PC-9 (cell line): ENCODE results near the gene CFAP251. TPM values are rescaled to one million over a fixed set of nuclear protein-coding genes. Genes with fewer than 3 reads are reported as not detected.

Experiments
- BruUV-seq: library from RNA; stranded (reverse); fragments of 400-500 nt; replicated peaks from 2 replicates; lab custom pipeline; 2021; lab: Mats Ljungman, UMichigan
- CTCF ChIA-PET: fragments of 300-600 bp; sonication (Branson Sonifier 250); formaldehyde crosslinking; loops from one replicate; lab custom pipeline; 2022; ENCODE audit warnings: antibody characterized with exemption; lab: Charles Lee
- POLR2A ChIA-PET: fragments of 300-600 bp; sonication (Branson Sonifier 250); formaldehyde crosslinking; loops from one replicate; lab custom pipeline; 2022; ENCODE audit warnings: antibody characterized with exemption; ENCODE audit not compliant: unreplicated experiment; lab: Charles Lee
- DNase-seq, 2 experiments: peaks; one replicate each; pipeline versions ENCODE4 v3.0.0 to v3.0.0-alpha.2; 2015 to 2022; ENCODE audit warnings: mixed read lengths in 1 of 2
- H2AFZ ChIP-seq: fragments of 200-600 bp; sonication (generic); 2 replicates; pipeline ENCODE4 v1.8.1; 2017; ENCODE audit warnings: antibody characterized with exemption
- H3F3A ChIP-seq: fragments of 200-600 bp; sonication (generic); 2 replicates; pipeline ENCODE4 v1.8.1; 2017; ENCODE audit warnings: antibody characterized with exemption, mild to moderate bottlenecking, low read depth; ENCODE audit not compliant: insufficient read depth
- H3K27ac ChIP-seq: fragments of 200-600 bp; sonication (generic); 2 replicates; pipeline ENCODE4 v1.6.1; 2016; ENCODE audit warnings: mixed run types
- H3K27me3 ChIP-seq: fragments of 200-600 bp; sonication (generic); 2 replicates; pipeline ENCODE4 v1.6.1; 2016; ENCODE audit warnings: low read depth, mixed run types; ENCODE audit not compliant: insufficient read depth
- H3K36me3 ChIP-seq: fragments of 200-600 bp; sonication (generic); 2 replicates; pipeline ENCODE4 v1.6.1; 2016; ENCODE audit warnings: low read depth, mixed run types
- H3K4me1 ChIP-seq: fragments of 200-600 bp; sonication (generic); replicated peaks from 2 replicates; pipeline ENCODE4 v1.6.1; 2016; ENCODE audit warnings: mixed run types; ENCODE audit not compliant: insufficient read depth
- H3K4me2 ChIP-seq: fragments of 200-600 bp; sonication (generic); 2 replicates; pipeline ENCODE4 v1.6.1; 2017; ENCODE audit warnings: mixed run types
- H3K4me3 ChIP-seq: fragments of 200-600 bp; sonication (generic); 2 replicates; pipeline ENCODE4 v1.6.1; 2016; ENCODE audit warnings: mixed run types
- H3K79me2 ChIP-seq: fragments of 200-600 bp; sonication (generic); 2 replicates; pipeline ENCODE4 v1.6.1; 2017; ENCODE audit warnings: low read depth, mixed run types
- H3K9me2 ChIP-seq: fragments of 200-600 bp; sonication (generic); 2 replicates; pipeline ENCODE4 v1.8.1; 2017; ENCODE audit warnings: mild to moderate bottlenecking; ENCODE audit not compliant: insufficient read depth
- H3K9me3 ChIP-seq: fragments of 200-600 bp; sonication (generic); 2 replicates; pipeline ENCODE4 v1.8.1; 2016; ENCODE audit warnings: low read depth; ENCODE audit not compliant: insufficient read depth
- H4K20me1 ChIP-seq: fragments of 200-600 bp; sonication (generic); 2 replicates; pipeline ENCODE4 v1.8.1; 2017; ENCODE audit not compliant: insufficient read depth
- CTCF ChIP-seq: fragments of 200-600 bp; sonication (generic); conservative IDR thresholded peaks from 2 replicates; pipeline ENCODE4 v1.6.1; 2017; ENCODE audit warnings: mixed run types, antibody characterized with exemption, mild to moderate bottlenecking, moderate library complexity
- EZH2 ChIP-seq: fragments of 200-600 bp; sonication (generic); IDR thresholded peaks from 2 replicates; pipeline ENCODE4 v1.8.0; 2017; ENCODE audit warnings: antibody characterized with exemption, low read depth
- intact Hi-C: fragments of 100-400 bp; cut with micrococcal nuclease; formaldehyde crosslinking; loops from one replicate; pipeline ENCODE4 v1.10.0; 2022; ENCODE audit not compliant: unreplicated experiment
- total RNA-seq: library from RNA; stranded (reverse); gene quantifications from 2 replicates; pipeline ENCODE4 v1.2.3, GENCODE V29; 2021

The CFAP251 gene
- total RNA-seq, 1 experiment from 2014 or later, result 4.3 TPM

- Histone ChIP-seq H3K4me3 (no peak overlapping the region), H3K36me3 (no peaks in the 10 kb centered on the region), H4K20me1 (no peaks in the 10 kb centered on the region), H3K27me3 (no peaks in the 10 kb centered on the region), H3K4me1 (peaks cover 1% of the 10 kb centered on the region; the same call in 1 of the 2 replicates), H3F3A (peaks cover 1% of the 10 kb centered on the region; the same call in 1 of the 2 replicates), H3K9me2 (no peaks in the 10 kb centered on the region), H3K9me3 (no peaks in the 10 kb centered on the region), H3K4me2 (no peak overlapping the region), H2AFZ (no peak overlapping the region), H3K27ac (no peak overlapping the region), H3K79me2 (no peaks in the 10 kb centered on the region)
- BruUV-seq, result no TSS peak
- intact Hi-C loops, result no loop called here
- ChIA-PET POLR2A (no interaction called here), CTCF (no interaction called here)
- TF ChIP-seq CTCF (no peak), EZH2 (no peak)
- DNase-seq, result no peak
These were observed 45.7 kb upstream of the CFAP251 start for GRCh38 chr12:121872546-121873215.

DNA sequence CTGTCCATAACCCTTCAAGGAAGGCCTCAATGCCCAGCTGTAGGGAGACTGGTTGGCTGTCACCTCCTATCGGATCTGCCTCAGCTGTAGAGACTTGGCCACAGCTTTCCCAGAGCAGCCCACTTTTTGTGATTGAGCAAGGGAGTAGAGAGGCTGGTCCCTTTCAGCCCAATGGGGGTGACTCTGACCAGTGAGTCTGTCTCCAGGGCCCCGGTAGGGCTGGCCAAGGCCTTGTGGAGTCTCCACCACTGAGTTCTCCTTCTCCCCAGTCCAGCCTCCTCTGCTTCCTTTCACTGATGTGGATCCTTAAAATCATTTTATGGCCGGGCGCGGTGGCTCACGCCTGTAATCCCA is 45.2 kb upstream of the CFAP251 start:
- POLR2A ChIA-PET, result no interaction called here
- intact Hi-C loops, result no loop called here
- CTCF ChIA-PET, result no interaction called here

DNA sequence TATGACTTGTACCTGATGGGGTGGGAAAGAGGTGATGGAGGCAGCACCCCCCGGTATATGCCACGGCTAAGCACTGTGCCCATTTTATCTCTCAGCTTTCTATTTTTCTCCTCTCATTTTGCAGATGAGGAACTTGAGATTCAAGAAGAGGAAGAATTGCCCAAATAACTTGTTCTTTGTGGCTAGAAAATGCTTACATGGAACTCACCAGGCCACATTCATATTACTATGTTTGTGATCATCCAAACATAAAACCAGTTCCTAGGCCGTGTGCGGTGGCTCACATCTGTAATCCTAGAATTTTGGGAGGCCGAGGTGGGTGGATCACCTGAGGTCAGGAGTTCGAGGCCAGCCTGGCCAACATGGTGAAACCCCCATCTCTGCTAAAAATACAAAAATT is 44.3 kb upstream of the CFAP251 start:
- Histone ChIP-seq H4K20me1 (no peaks in the 10 kb centered on the region), H3K27me3 (no peaks in the 10 kb centered on the region), H3K36me3 (no peaks in the 10 kb centered on the region), H3F3A (peaks cover 8% of the 10 kb centered on the region; the same call in 1 of the 2 replicates), H3K4me1 (peaks cover 9% of the 10 kb centered on the region; the same call in 1 of the 2 replicates), H3K4me2 (no peak overlapping the region), H3K9me3 (no peaks in the 10 kb centered on the region), H3K79me2 (no peaks in the 10 kb centered on the region), H3K9me2 (no peaks in the 10 kb centered on the region), H3K27ac (no peak overlapping the region), H2AFZ (no peak overlapping the region), H3K4me3 (no peak overlapping the region)
- CTCF ChIA-PET, result no interaction called here
- POLR2A ChIA-PET, result no interaction called here
- DNase-seq, result no peak
- BruUV-seq, result no TSS peak
- intact Hi-C loops, result no loop called here
- no peak for TF ChIP-seq EZH2

More for the DNA sequence above, 45.2 kb upstream of the CFAP251 start:
- no peaks in the 10 kb centered on the region for H3K27me3 ChIP-seq
- no peak overlapping the region for H3K27ac ChIP-seq
- no peak for TF ChIP-seq EZH2
- no peak for TF ChIP-seq CTCF
- H3K9me3 ChIP-seq, result no peaks in the 10 kb centered on the region
- DNase-seq, result no peak
- H3K9me2 ChIP-seq, result no peaks in the 10 kb centered on the region
- H3K4me3 ChIP-seq, result no peak overlapping the region
- no peak overlapping the region for H2AFZ ChIP-seq
- no peaks in the 10 kb centered on the region for H3K79me2 ChIP-seq
- H3K4me1 ChIP-seq, result peaks cover 6% of the 10 kb centered on the region; the same call in 1 of the 2 replicates
- H3K4me2 ChIP-seq, result no peak overlapping the region
- BruUV-seq, result no TSS peak
- no peaks in the 10 kb centered on the region for H4K20me1 ChIP-seq
- H3K36me3 ChIP-seq, result no peaks in the 10 kb centered on the region
- H3F3A ChIP-seq, result peaks cover 6% of the 10 kb centered on the region; the same call in 1 of the 2 replicates
